Prostate gland (tissue), 2 donors: ENCODE measurements around the gene ZBTB32. TPM values are rescaled to one million over a fixed set of nuclear protein-coding genes. Genes with fewer than 3 reads are reported as not detected.

Source experiments
- DNase-seq: peaks from one replicate; pipeline ENCODE4 v3.0.0-alpha.2; 2019; ENCODE audit warnings: low spot score
- H3K27ac ChIP-seq, 2 donors: fragments of 200-600 bp; sonication (generic); 2 replicates each; pipeline ENCODE4 v1.5.1; 2017 to 2019
- H3K27me3 ChIP-seq: fragments of 200-600 bp; sonication (generic); replicated peaks from 2 replicates; pipeline ENCODE4 v1.5.1; 2019; ENCODE audit not compliant: insufficient read depth
- H3K36me3 ChIP-seq, 2 donors: fragments of 200-600 bp; sonication (generic); 1 replicate in 1 of 2; 2 replicates in 1 of 2; pipeline versions ENCODE4 v1.5.1 to v1.8.1; 2017 to 2019
- H3K4me1 ChIP-seq: fragments of 200-600 bp; sonication (generic); replicated peaks from 2 replicates; pipeline ENCODE4 v1.5.1; 2019
- H3K4me3 ChIP-seq, 2 donors: fragments of 200-600 bp; sonication (generic); 2 replicates each; pipeline ENCODE4 v1.5.1; 2017 to 2019
- H3K9me3 ChIP-seq: fragments of 200-600 bp; sonication (generic); 2 replicates; pipeline ENCODE4 v1.5.1; 2017
- CTCF ChIP-seq, 4 experiments: fragments of 200-600 bp in 2 of 4; fragments of 450-650 bp in 2 of 4; sonication (generic) in 2 of 4; IDR thresholded peaks; 1 replicate in 3 of 4; 2 replicates in 1 of 4; pipeline ENCODE4 v1.5.1; 2016 to 2019; ENCODE audit warnings: antibody characterized with exemption in 4 of 4, mild to moderate bottlenecking in 2 of 4, moderate library complexity in 2 of 4
- POLR2A ChIP-seq: fragments of 450-650 bp; IDR thresholded peaks from one replicate; pipeline ENCODE4 v1.6.1; 2016; ENCODE audit warnings: antibody characterized with exemption, mild to moderate bottlenecking
- POLR2AphosphoS5 ChIP-seq: sonication (generic); formaldehyde crosslinking; IDR thresholded peaks from one replicate; pipeline ENCODE4 v1.6.1; 2017; ENCODE audit warnings: antibody characterized with exemption
- WGBS: methylation state at CpG from one replicate; pipeline ENCODE4 v1.1.5; 2018; 5-methylcytosine and 5-hydroxymethylcytosine counted together
- intact Hi-C: fragments of 100-400 bp; cut with DNase I; formaldehyde crosslinking; loops from one replicate; pipeline ENCODE4 v1.14.2; 2022
- total RNA-seq, 2 donors: library from RNA; depleted of rRNA; stranded (reverse); fragments of >200 nt; gene quantifications; one replicate each; pipeline ENCODE4 v1.1.0, GENCODE V29; 2016

ZBTB32 gene
- total RNA-seq, 2 donors from 2014 or later = 3.1 TPM; not detected in 1

GRCh38 chr19:35715355-35715809, 11.0 kb downstream of the ZBTB32 start:
- Histone ChIP-seq H3K9me3 (no peaks in the 10 kb centered on the region), H3K36me3 (no peaks in the 10 kb centered on the region), H3K4me3 (no peak overlapping the region), H3K27me3 (no peaks in the 10 kb centered on the region), H3K27ac (no peak overlapping the region), H3K4me1 (peaks cover 15% of the 10 kb centered on the region)
- intact Hi-C loops = loop anchor here (10.0 kb wide), 1 partner anchor 361 kb away; the partner anchor contains the start of gene FFAR3
- no peak for DNase-seq
- 81% methylated on average over 7 of the region's 7 CpGs for WGBS
- no peak for TF ChIP-seq POLR2A
- TF ChIP-seq POLR2AphosphoS5 = no peak
- TF ChIP-seq CTCF (IDR thresholded peaks at IDR 0.05) = no peak

- Histone ChIP-seq H3K27me3 (no peaks in the 10 kb centered on the region), H3K27ac (peak overlapping the region; percentile 69 to 91), H3K9me3 (no peaks in the 10 kb centered on the region), H3K36me3 (no peaks in the 10 kb centered on the region), H3K4me1 (peaks cover 15% of the 10 kb centered on the region), H3K4me3 (peak overlapping the region; percentile 91 to 93)
- intact Hi-C loops = loop anchor here (2.0 to 10.0 kb wide), 2 partner anchors 167 to 361 kb away; partner anchors contain the start of gene FFAR3
- TF ChIP-seq POLR2A = no peak
- peak; percentile 15 for TF ChIP-seq POLR2AphosphoS5
- TF ChIP-seq CTCF (IDR thresholded peaks at IDR 0.05) = no peak
- WGBS = under 1% methylated on average over 50 of the region's 52 CpGs
- peak; percentile 51 for DNase-seq
Observed at GRCh38 chr19:35715981-35716800, 11.8 kb downstream of the ZBTB32 start.

GRCh38 chr19:35716801-35717664, 12.7 kb downstream of the ZBTB32 start:
- Histone ChIP-seq H3K27ac (peak overlapping the region; percentile 69 to 91), H3K4me1 (peaks cover 15% of the 10 kb centered on the region), H3K4me3 (peak overlapping the region; percentile 91 to 93), H3K36me3 (peaks cover 0 to 5% of the 10 kb centered on the region in 2 donors), H3K9me3 (no peaks in the 10 kb centered on the region), H3K27me3 (no peaks in the 10 kb centered on the region)
- peak; percentile 95 for DNase-seq
- intact Hi-C loops = loop anchor here (1.0 to 10.0 kb wide), 3 partner anchors 23 to 362 kb away; partner anchors contain the start of gene FFAR3
- TF ChIP-seq POLR2A = peak; percentile 22
- peak; percentile 77 for TF ChIP-seq POLR2AphosphoS5
- TF ChIP-seq CTCF (IDR thresholded peaks at IDR 0.05) = peak; percentile 76 to 96 (median 90)
- under 1% methylated on average over 61 of the region's 77 CpGs for WGBS

GRCh38 chr19:35717665-35718344, 13.4 kb downstream of the ZBTB32 start, which contains the start of gene KMT2B:
KMT2B (plus strand) TSS chr19:35718003; CDS start chr19:35718019, 16 bp downstream.
- Histone ChIP-seq H3K4me1 (peaks cover 15% of the 10 kb centered on the region), H3K9me3 (no peaks in the 10 kb centered on the region), H3K27ac (peak within 1 kb of the TSS; percentile 78 to 91), H3K27me3 (no peaks in the 10 kb centered on the region), H3K4me3 (peak within 1 kb of the TSS; percentile 91 to 93), H3K36me3 (peaks cover 5 to 12% of the 10 kb centered on the region in 2 donors)
- TF ChIP-seq POLR2AphosphoS5 (no peak), CTCF (IDR thresholded peaks at IDR 0.05) (peak in 1 of 4 experiments; percentile 19)
- under 1% methylated on average over 48 of the region's 109 CpGs for WGBS
- no peak for DNase-seq
- intact Hi-C loops = loop anchor here (1.0 to 10.0 kb wide), 3 partner anchors 24 to 363 kb away; partner anchors contain the start of gene FFAR3
